K562 (cell line): Measurements from ENCODE around the gene TNIK. TPM values are rescaled to one million over a fixed set of nuclear protein-coding genes. Genes with fewer than 3 reads are reported as not detected.
A peak's percentile ranks its signal among the peaks of the same experiment; 100 is the strongest.

Experiments used
- CC2D1A ChIP-seq: fragments of 450-650 bp; IDR thresholded peaks from 2 replicates; pipeline ENCODE4 v1.6.1; 2017; ENCODE audit warnings: mild to moderate bottlenecking
- DPF2 ChIP-seq: fragments of 450-650 bp; IDR thresholded peaks from 2 replicates; pipeline ENCODE4 v1.6.1; 2016
- FOSL1 ChIP-seq: fragments of 200-800 bp; sonication (Bioruptor generic); conservative IDR thresholded peaks from 2 replicates; pipeline ENCODE4 v1.6.1; 2016; ENCODE audit warnings: missing genetic modification characterization, missing compliant biosample characterization
- HIVEP1 ChIP-seq: fragments of 250-450 bp; sonication (Bioruptor Pico); IDR thresholded peaks from 2 replicates; pipeline ENCODE4 v1.4.0; 2020; ENCODE audit warnings: mild to moderate bottlenecking
- JUND ChIP-seq, 2 experiments: IDR thresholded peaks; 2 replicates in 1 of 2; 3 replicates in 1 of 2; pipeline ENCODE4 v1.6.1; 2011; ENCODE audit warnings: borderline replicate concordance in 2 of 2, low read depth in 2 of 2, low read length in 2 of 2, improper control_type of control experiment in 1 of 2, missing biosample characterization in 1 of 2, missing genetic modification characterization in 1 of 2, missing genetic modification reagents in 1 of 2
- KDM4B ChIP-seq, 2 experiments: fragments of 450-650 bp in 1 of 2; sonication (generic) in 1 of 2; IDR thresholded peaks; 2 replicates each; pipeline ENCODE4 v1.6.1; 2016 to 2017; ENCODE audit warnings: borderline replicate concordance in 2 of 2, antibody characterized with exemption in 1 of 2, low read depth in 1 of 2, mild to moderate bottlenecking in 1 of 2
- MEIS2 ChIP-seq: fragments of 450-650 bp; IDR thresholded peaks from 2 replicates; pipeline ENCODE4 v1.6.1; 2014; ENCODE audit warnings: mild to moderate bottlenecking; ENCODE audit not compliant: partially characterized antibody
- NFE2L1 ChIP-seq: fragments of 450-650 bp; IDR thresholded peaks from 2 replicates; pipeline ENCODE4 v1.6.1; 2016; ENCODE audit warnings: missing genetic modification characterization, low read depth, mild to moderate bottlenecking, missing compliant biosample characterization, moderate library complexity, borderline replicate concordance
- ZNF561 ChIP-seq: fragments of 450-650 bp; formaldehyde crosslinking; conservative IDR thresholded peaks from 2 replicates; pipeline ENCODE4 v1.4.0; 2020; ENCODE audit warnings: mild to moderate bottlenecking, moderate library complexity
- polyA plus RNA-seq, 8 experiments: library from polyadenylated mRNA; depleted of rRNA in 4 of 8; stranded (reverse) in 5 of 8; unstranded in 3 of 8; fragments of >200 nt; fragmentation: Nextera tagmentation in 2 of 8; fragmentation: Illumina TruSeq in 1 of 8; extraction: Ambion mirVana in 2 of 8; extraction: Trizol in 1 of 8; gene quantifications; 2 replicates each; pipeline versions ENCODE4 v1.2.1 to v1.2.3, GENCODE V29; 2011 to 2014; ENCODE audit warnings: inconsistent platforms in 1 of 8, missing spikeins in 1 of 8
- total RNA-seq, 7 experiments: library from RNA; depleted of rRNA in 6 of 7; stranded (reverse); fragments of >200 nt in 6 of 7; fragmentation: Illumina TruSeq in 2 of 7; extraction: Trizol in 2 of 7; gene quantifications; 2 replicates each; pipeline versions ENCODE4 v1.2.1 to v1.2.3, GENCODE V29; 2011 to 2021; ENCODE audit warnings: low replicate concordance in 1 of 7
- TF ChIP-seq, protein P1 (sequence below): fragments of 450-650 bp; IDR thresholded peaks from 2 replicates; pipeline ENCODE4 v1.6.1; 2018; ENCODE audit not compliant: partially characterized antibody
- TF ChIP-seq, protein P2 (sequence below): fragments of 450-650 bp; IDR thresholded peaks from 2 replicates; pipeline ENCODE4 v1.7.1; 2018; ENCODE audit warnings: mild to moderate bottlenecking, low read depth; ENCODE audit not compliant: partially characterized antibody
- TF ChIP-seq, protein P3 (sequence below): fragments of 450-650 bp; formaldehyde crosslinking; conservative IDR thresholded peaks from 2 replicates; pipeline ENCODE4 v1.4.0; 2022; ENCODE audit warnings: mild to moderate bottlenecking, missing genetic modification characterization
- TF ChIP-seq, protein P4 (sequence below): fragments of 150-350 bp; conservative IDR thresholded peaks from 2 replicates; pipeline ENCODE4 v1.6.1; 2014; ENCODE audit warnings: low read length

Gene TNIK
- total and polyA plus RNA-seq, 9 of the 15 experiments (the other 6 are each of a cell fraction or from before 2014, with no cell fraction given): 6.6 to 39.0 (median 24.7) TPM

DNA sequence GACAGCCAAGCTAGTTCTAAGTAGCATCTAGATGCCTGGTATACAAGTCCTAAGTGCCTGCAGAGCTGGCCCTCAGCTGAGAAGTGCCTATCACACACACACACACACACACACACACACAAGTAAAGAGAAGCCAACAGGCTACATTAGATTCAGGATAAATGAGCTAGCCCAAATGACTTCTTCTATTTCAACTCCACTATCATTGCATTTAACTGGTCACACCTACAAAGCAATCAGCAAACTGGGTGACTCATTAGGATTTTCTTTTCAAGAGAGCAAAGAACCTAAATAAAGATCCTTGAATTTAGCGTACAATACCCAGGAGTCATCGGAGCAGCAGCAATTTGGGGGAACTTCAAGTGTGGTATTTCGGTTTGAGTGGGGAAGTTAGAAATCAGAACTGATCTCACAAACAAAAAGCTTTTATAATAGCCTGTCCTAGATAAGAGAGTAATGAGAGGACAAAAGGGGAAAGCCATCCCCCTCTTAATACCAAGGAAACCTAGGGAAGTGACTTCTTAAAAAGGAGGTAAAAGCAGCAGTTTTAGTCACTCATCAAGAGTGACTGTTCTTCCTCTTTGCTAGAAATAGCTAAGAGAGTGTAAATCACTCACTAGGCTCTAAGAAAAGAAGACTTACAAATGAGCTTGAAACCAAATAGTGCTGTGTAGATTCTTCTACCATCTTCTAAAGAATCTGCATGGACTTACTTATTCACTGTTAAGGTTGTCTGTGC lies 112.7 kb downstream of the TNIK start (continued):
- TF ChIP-seq, protein P1, sequence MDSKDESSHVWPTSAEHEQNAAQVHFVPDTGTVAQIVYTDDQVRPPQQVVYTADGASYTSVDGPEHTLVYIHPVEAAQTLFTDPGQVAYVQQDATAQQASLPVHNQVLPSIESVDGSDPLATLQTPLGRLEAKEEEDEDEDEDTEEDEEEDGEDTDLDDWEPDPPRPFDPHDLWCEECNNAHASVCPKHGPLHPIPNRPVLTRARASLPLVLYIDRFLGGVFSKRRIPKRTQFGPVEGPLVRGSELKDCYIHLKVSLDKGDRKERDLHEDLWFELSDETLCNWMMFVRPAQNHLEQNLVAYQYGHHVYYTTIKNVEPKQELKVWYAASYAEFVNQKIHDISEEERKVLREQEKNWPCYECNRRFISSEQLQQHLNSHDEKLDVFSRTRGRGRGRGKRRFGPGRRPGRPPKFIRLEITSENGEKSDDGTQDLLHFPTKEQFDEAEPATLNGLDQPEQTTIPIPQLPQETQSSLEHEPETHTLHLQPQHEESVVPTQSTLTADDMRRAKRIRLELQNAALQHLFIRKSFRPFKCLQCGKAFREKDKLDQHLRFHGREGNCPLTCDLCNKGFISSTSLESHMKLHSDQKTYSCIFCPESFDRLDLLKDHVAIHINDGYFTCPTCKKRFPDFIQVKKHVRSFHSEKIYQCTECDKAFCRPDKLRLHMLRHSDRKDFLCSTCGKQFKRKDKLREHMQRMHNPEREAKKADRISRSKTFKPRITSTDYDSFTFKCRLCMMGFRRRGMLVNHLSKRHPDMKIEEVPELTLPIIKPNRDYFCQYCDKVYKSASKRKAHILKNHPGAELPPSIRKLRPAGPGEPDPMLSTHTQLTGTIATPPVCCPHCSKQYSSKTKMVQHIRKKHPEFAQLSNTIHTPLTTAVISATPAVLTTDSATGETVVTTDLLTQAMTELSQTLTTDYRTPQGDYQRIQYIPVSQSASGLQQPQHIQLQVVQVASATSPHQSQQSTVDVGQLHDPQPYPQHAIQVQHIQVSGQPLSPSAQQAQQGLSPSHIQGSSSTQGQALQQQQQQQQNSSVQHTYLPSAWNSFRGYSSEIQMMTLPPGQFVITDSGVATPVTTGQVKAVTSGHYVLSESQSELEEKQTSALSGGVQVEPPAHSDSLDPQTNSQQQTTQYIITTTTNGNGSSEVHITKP: peak; percentile 24
- peak; percentile 64 for TF ChIP-seq DPF2
- peak; percentile 67 for TF ChIP-seq JUND (IDR thresholded peaks at IDR 0.05; ENCODE audit: borderline replicate concordance, low read depth, low read length)
- TF ChIP-seq JUND (tag; IDR thresholded peaks at IDR 0.05; ENCODE audit: borderline replicate concordance, low read depth, low read length): peak; percentile 70; the same call in 2 of the 3 replicates
- TF ChIP-seq ZNF561 (CRISPR knock-in tag): no peak
- peak; percentile 85 for TF ChIP-seq FOSL1 (tag)
- TF ChIP-seq KDM4B (IDR thresholded peaks at IDR 0.05; ENCODE audit: borderline replicate concordance in 2 of 2, low read depth in 1 of 2): no peak
- peak; percentile 93 for TF ChIP-seq MEIS2
- TF ChIP-seq, protein P2, sequence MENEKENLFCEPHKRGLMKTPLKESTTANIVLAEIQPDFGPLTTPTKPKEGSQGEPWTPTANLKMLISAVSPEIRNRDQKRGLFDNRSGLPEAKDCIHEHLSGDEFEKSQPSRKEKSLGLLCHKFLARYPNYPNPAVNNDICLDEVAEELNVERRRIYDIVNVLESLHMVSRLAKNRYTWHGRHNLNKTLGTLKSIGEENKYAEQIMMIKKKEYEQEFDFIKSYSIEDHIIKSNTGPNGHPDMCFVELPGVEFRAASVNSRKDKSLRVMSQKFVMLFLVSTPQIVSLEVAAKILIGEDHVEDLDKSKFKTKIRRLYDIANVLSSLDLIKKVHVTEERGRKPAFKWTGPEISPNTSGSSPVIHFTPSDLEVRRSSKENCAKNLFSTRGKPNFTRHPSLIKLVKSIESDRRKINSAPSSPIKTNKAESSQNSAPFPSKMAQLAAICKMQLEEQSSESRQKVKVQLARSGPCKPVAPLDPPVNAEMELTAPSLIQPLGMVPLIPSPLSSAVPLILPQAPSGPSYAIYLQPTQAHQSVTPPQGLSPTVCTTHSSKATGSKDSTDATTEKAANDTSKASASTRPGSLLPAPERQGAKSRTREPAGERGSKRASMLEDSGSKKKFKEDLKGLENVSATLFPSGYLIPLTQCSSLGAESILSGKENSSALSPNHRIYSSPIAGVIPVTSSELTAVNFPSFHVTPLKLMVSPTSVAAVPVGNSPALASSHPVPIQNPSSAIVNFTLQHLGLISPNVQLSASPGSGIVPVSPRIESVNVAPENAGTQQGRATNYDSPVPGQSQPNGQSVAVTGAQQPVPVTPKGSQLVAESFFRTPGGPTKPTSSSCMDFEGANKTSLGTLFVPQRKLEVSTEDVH: no peak
- TF ChIP-seq, protein P3, sequence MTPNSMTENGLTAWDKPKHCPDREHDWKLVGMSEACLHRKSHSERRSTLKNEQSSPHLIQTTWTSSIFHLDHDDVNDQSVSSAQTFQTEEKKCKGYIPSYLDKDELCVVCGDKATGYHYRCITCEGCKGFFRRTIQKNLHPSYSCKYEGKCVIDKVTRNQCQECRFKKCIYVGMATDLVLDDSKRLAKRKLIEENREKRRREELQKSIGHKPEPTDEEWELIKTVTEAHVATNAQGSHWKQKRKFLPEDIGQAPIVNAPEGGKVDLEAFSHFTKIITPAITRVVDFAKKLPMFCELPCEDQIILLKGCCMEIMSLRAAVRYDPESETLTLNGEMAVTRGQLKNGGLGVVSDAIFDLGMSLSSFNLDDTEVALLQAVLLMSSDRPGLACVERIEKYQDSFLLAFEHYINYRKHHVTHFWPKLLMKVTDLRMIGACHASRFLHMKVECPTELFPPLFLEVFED (CRISPR knock-in tag): no peak
- no peak for TF ChIP-seq HIVEP1
- TF ChIP-seq NFE2L1 (tag): no peak
- no peak for TF ChIP-seq CC2D1A
- TF ChIP-seq, protein P4, sequence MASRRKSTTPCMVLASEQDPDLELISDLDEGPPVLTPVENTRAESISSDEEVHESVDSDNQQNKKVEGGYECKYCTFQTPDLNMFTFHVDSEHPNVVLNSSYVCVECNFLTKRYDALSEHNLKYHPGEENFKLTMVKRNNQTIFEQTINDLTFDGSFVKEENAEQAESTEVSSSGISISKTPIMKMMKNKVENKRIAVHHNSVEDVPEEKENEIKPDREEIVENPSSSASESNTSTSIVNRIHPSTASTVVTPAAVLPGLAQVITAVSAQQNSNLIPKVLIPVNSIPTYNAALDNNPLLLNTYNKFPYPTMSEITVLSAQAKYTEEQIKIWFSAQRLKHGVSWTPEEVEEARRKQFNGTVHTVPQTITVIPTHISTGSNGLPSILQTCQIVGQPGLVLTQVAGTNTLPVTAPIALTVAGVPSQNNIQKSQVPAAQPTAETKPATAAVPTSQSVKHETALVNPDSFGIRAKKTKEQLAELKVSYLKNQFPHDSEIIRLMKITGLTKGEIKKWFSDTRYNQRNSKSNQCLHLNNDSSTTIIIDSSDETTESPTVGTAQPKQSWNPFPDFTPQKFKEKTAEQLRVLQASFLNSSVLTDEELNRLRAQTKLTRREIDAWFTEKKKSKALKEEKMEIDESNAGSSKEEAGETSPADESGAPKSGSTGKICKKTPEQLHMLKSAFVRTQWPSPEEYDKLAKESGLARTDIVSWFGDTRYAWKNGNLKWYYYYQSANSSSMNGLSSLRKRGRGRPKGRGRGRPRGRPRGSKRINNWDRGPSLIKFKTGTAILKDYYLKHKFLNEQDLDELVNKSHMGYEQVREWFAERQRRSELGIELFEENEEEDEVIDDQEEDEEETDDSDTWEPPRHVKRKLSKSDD: no peak
